ENCODE measurements around the gene ZNF33A.

DNA sequence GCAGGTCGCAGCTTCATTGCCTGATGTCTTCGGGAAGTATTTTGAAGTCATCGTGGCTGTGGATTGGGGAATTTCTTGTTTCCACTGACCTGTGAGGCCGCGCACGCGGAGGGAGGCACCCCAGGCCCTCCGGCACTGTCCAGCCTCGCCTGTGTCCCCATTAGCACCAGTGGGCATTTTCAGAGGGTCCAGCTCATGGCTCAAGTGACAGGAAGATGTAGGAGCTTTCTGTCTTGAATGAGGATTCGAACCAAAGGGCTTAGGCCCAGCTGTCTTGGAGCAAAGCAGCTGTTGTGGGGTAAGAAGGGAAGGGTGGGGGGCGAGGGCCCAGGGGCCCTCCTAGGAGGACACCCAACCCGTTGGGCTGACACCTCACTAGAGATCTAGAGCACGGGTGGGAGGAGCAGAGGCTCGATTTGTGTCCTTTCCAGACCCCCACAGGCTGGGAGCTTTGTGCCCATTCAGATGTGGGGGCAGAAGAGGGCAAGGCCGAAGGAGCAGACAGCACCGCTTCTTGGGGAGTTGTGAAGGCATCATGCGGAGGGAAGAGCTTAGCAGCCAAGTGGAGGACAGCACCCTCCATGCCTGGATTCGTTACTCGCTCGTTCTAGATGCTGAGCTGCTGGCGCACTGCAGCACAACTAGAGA is 84.6 kb downstream of the ZNF33A start:
- TF ChIP-seq CTCF (conservative IDR thresholded peaks at IDR 0.05; ENCODE audit: low read depth in 2 of 2), result no peak
- no peak for TF ChIP-seq EZH2 (IDR thresholded peaks at IDR 0.05; ENCODE audit: low read depth, unreplicated experiment)
- TF ChIP-seq JUNB (IDR thresholded peaks at IDR 0.05; ENCODE audit: unreplicated experiment), result no peak
- no peak for TF ChIP-seq CREB1 (CRISPR knock-in tag; IDR thresholded peaks at IDR 0.05; ENCODE audit: low read depth)
- TF ChIP-seq POLR2AphosphoS5 (IDR thresholded peaks at IDR 0.05; ENCODE audit: low read depth), result no peak
- TF ChIP-seq EZH2phosphoT487 (IDR thresholded peaks at IDR 0.05; ENCODE audit: unreplicated experiment), result no peak
- TF ChIP-seq STAT1 (IDR thresholded peaks at IDR 0.05; ENCODE audit: unreplicated experiment), result no peak
- TF ChIP-seq, protein P1, sequence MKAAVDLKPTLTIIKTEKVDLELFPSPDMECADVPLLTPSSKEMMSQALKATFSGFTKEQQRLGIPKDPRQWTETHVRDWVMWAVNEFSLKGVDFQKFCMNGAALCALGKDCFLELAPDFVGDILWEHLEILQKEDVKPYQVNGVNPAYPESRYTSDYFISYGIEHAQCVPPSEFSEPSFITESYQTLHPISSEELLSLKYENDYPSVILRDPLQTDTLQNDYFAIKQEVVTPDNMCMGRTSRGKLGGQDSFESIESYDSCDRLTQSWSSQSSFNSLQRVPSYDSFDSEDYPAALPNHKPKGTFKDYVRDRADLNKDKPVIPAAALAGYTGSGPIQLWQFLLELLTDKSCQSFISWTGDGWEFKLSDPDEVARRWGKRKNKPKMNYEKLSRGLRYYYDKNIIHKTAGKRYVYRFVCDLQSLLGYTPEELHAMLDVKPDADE (IDR thresholded peaks at IDR 0.05), result no peak
- TF ChIP-seq, protein P2, sequence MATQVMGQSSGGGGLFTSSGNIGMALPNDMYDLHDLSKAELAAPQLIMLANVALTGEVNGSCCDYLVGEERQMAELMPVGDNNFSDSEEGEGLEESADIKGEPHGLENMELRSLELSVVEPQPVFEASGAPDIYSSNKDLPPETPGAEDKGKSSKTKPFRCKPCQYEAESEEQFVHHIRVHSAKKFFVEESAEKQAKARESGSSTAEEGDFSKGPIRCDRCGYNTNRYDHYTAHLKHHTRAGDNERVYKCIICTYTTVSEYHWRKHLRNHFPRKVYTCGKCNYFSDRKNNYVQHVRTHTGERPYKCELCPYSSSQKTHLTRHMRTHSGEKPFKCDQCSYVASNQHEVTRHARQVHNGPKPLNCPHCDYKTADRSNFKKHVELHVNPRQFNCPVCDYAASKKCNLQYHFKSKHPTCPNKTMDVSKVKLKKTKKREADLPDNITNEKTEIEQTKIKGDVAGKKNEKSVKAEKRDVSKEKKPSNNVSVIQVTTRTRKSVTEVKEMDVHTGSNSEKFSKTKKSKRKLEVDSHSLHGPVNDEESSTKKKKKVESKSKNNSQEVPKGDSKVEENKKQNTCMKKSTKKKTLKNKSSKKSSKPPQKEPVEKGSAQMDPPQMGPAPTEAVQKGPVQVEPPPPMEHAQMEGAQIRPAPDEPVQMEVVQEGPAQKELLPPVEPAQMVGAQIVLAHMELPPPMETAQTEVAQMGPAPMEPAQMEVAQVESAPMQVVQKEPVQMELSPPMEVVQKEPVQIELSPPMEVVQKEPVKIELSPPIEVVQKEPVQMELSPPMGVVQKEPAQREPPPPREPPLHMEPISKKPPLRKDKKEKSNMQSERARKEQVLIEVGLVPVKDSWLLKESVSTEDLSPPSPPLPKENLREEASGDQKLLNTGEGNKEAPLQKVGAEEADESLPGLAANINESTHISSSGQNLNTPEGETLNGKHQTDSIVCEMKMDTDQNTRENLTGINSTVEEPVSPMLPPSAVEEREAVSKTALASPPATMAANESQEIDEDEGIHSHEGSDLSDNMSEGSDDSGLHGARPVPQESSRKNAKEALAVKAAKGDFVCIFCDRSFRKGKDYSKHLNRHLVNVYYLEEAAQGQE (IDR thresholded peaks at IDR 0.05; ENCODE audit: unreplicated experiment), result no peak
- TF ChIP-seq ZNF114 (CRISPR knock-in tag; IDR thresholded peaks at IDR 0.05), result no peak
- TF ChIP-seq ZNF331 (CRISPR knock-in tag; IDR thresholded peaks at IDR 0.05; ENCODE audit: low read depth), result no peak
- no peak for TF ChIP-seq NANOG (IDR thresholded peaks at IDR 0.05; ENCODE audit: borderline replicate concordance)
